ENCODE measurements around the gene SGO1.
"Not testable (repeated sequence)": the region's sequence is repeated elsewhere in the genome, so short reads cannot be mapped to it uniquely, and the experiment has no call there.

SGO1 gene

DNA sequence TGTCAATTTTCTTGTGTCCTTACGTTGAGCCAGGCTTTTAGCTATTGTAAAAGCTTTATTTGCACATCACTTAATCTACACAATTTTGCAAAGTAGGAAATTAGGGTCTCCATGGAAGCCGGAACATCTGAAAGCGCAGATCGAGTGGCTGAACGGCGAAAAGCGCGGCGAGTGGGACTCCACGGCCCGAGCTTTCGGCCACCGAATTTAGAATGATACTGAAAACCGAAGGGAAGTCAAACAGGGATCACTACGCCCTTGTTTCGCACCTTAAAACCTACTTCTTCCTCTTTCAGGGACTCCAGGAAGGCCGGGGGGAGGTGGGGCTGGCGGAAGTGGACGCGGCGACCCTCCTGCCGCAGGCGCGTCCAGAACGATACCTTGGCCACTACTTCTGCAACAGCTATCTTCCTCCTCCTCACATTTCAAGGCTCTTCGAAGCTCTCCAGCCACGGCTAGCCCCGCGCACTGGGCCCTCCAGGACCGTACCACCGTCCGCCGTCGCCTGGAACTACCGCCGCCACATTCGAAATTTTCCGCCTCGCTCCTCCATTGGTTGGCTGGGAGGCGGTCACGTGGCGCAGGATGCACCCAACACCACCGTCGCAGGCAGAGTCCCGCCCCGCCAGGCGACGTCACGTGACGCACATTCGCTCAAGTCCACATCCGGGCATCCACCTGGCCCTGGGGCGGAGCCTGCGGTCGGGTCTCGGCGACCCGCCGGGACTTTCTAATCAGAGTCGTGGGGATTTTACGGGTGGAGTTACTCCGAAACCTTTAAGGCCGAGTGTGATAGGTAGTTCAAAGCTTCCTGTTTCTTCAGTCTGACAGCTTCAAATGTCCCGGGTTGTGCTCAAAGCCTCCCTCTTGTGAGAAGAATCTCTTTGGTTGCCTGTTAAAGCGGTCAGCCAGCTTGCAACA, at the start of gene SGO1:
Gene SGO1 (minus strand): TSS at position 528 of the 921 bp plus-strand sequence. CDS start 2,179 bp downstream, outside the sequence.
- DNase-seq = peak; percentile 71

DNA sequence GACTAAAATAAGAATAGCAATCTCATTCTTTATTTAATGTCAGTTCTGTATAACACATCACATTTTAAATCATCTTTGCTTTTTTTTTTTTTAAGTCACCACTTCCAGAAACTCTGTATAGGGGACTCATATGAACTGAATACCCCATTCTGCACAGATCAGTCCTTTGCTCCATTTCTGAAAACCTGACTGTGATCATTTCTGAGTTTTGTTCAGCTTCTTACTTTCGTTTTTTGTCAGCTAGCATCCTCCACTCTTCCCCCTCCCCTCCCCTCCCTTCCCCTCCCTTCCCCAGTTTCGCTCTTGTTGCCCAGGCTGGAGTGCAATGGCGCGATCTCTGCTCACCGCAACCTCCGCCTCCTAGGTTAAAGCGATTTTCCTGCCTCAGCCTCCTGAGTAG, 49.8 kb upstream of the SGO1 start:
- DNase-seq = no peak

GRCh38 chr3:20232906-20233780, 47.1 kb upstream of the SGO1 start:
- no peak for DNase-seq

- DNase-seq = no peak
These were observed 44.9 kb upstream of the SGO1 start for GRCh38 chr3:20230954-20231353.

GRCh38 chr3:20225769-20226168, 39.8 kb upstream of the SGO1 start:
- DNase-seq = no peak

DNA sequence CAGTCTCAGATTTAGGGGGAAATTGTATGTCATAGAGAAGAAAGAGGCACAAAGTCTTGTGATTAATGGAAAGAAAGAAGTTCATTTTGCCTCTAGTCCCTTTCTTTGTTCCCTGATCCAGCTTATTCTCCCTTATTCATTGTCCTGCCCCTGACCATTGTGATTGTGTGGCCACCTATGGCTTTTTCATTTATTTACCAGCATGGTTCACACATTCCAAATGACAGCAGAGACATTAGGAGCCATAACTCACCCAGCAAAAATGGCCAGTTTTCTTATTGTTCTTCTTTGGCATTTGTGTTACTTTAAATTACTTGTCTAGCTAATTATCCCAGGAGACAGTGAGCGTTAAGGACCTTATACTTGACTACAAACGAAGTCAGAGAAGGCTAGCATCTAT, 36.3 kb upstream of the SGO1 start:
- no peak for DNase-seq

DNA sequence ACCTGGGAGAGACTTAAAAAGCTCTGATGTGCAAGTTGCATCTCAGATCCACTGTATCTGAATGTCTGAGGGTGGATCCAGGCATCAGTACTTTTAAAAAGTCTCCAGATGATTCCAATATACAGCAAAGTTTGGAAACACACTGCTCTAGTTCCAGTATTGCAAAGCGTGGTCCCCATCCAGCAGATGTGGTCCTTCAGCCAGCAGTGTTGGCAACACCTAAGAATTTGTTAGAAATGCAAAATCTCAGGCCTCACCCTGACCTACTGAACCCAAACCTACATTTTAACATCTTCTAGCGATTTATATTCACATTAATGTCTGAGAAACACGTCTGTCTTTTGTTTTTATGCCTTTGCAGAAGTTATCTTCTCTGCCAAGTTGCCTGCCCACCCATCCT, 32.2 kb upstream of the SGO1 start:
- DNase-seq = no peak

- DNase-seq = no peak
These were observed 29.6 kb upstream of the SGO1 start for GRCh38 chr3:20215636-20216035.

DNA sequence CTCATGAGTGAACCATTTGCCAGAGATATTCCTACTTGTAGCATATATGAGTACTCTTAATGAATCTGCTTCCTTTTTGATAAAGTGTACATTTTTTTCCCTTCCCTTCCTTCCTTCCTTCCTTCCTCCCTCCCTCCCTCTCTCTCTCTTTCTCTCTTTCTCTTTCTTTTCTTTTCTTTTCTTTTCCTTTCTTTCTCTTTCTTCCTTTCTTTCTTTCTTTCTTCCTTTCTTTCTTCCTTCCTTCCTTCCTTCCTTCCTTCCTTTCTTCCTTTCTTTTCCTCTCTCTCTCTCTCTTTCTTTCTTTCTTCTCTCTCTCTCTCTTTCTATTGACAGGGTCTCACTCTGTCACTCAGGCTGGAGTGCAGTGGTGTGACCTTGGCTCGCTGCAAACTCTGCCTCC, 27.5 kb upstream of the SGO1 start:
- DNase-seq = not testable (repeated sequence)

DNA sequence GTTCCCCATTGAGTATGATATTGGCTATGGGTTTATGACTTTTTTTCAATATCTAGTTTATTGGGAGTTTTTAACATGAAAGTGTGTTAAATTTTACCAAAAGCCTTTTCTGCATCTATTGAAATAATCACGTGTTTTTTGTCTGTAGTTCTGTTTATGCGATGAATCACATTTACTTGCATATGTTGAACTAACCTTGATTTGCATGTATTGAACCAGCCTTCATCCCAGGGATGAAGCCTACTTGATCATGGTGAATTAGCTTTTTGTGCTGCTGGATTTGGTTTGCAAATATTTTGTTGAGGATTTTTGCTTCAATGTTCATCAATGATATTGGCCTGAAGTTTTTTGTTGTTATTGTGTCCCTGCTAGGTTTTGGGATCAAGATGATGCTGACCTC, 21.9 kb upstream of the SGO1 start:
- DNase-seq = not testable (repeated sequence)

DNA sequence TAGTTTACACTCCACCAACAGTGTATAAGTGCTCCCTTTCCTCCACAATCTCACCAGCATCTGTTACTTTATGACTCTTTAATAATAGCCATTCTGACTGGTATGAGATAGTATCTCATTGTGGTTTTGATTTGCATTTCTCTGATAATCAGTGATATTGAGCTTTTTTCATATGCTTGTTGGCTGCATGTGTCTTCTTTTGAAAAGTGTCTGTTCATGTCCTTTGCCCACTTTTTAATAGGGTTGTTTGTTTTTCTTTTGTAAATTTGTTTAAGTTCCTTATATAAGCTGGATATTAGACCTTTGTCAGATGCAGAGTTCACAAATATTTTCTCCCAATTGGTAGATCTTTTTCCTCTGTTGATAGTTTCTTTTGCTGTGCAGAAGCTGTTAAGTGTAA, 19.9 kb upstream of the SGO1 start:
- not testable (repeated sequence) for DNase-seq

DNA sequence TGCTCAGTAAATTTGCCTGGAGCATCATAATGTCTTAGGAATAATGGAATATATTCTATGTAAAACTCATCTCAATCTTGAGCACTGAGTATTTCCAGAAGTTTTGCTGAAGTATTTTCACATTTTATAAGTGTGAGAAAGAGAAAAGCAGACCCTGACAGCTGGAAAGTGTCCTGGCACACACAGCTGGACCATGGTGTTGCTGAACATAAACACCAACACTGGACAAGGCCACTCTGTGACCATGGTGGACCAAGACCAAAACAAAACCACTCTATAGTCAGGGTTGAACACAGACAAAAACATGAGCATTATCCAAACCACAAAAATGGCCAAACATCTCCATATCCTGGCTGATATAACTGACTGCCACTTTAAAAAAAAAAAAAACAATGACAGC, 15.1 kb upstream of the SGO1 start:
- no peak for DNase-seq

DNA sequence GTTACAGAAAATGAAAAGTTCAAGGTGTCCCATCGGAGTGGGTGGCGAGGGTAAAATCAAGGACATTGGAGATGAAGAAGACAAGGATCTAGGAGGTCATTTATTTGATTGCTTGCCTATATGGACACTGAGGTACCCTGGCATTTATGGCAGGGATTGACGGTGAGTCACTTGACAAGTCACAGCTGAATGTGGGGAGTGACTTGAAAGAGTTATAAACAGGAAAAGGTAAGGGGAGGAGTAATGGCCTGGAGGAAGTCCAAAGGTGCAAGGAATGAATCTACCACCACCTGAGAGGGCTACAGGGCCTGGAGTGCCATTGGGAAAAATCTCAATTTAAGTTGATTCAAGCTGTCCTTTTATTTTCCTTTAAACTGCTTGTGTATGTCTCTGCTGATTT, 11.8 kb upstream of the SGO1 start:
- no peak for DNase-seq

- no peak for DNase-seq
These were observed 8.9 kb upstream of the SGO1 start for GRCh38 chr3:20194793-20195460.

GRCh38 chr3:20190991-20191390, 5.0 kb upstream of the SGO1 start:
- no peak for DNase-seq

GRCh38 chr3:20186600-20187004, 596 bp upstream of the SGO1 start:
- DNase-seq = no peak

GRCh38 chr3:20185331-20185678, 701 bp downstream of the SGO1 start:
- DNase-seq = no peak

- DNase-seq = no peak
These were observed 3.8 kb downstream of the SGO1 start for GRCh38 chr3:20182206-20182605.

GRCh38 chr3:20181276-20181675, 4.7 kb downstream of the SGO1 start:
- no peak for DNase-seq

GRCh38 chr3:20173844-20174410, 12.1 kb downstream of the SGO1 start:
- no peak for DNase-seq

GRCh38 chr3:20161714-20162113, 24.3 kb downstream of the SGO1 start:
- DNase-seq = no peak

DNA sequence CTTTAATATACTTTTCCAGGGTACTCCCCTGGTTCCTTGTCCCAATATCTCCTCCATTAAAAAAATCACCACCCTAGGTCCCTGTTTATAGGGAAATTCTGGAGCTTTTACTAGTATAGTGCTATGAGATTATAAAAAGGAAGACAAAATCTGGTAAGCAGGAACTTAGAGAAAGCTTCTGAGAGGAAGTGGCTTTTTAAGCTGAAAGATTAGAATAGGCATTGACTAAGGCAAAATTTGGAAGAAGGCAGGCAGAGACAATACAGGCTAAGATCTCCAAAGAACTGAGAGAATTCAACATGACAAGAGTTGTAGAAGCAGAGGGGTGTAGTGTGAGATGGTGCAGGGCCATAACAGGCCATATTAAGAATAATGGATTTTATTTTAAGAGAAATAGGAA, 25.8 kb downstream of the SGO1 start:
- no peak for DNase-seq

GRCh38 chr3:20154928-20155327, 31.1 kb downstream of the SGO1 start:
- no peak for DNase-seq
